Osteoblast (primary cell): ENCODE measurements around the gene TOLLIP. TPM values are rescaled to one million over a fixed set of nuclear protein-coding genes. Genes with fewer than 3 reads are reported as not detected.

Experiments used
- DNase-seq: peaks from one replicate; pipeline ENCODE4 v3.0.0; 2011; ENCODE audit warnings: low spot score, mixed read lengths; ENCODE audit not compliant: insufficient read length; ENCODE audit errors: missing footprints
- H2AFZ ChIP-seq: 2 replicates; pipeline ENCODE4 v1.6.0; 2011; ENCODE audit warnings: mild to moderate bottlenecking, low read length
- H3K27ac ChIP-seq: 2 replicates; pipeline ENCODE4 v1.5.1; 2011; ENCODE audit warnings: mild to moderate bottlenecking, low read depth, low read length, moderate library complexity
- H3K27me3 ChIP-seq: 2 replicates; pipeline ENCODE4 v1.6.0; 2012; ENCODE audit warnings: mild to moderate bottlenecking, control low read depth, inconsistent platforms, low read length, moderate library complexity; ENCODE audit not compliant: insufficient read depth
- H3K36me3 ChIP-seq: 2 replicates; pipeline ENCODE4 v1.5.1; 2011; ENCODE audit warnings: mild to moderate bottlenecking, low read length, control low read depth, moderate library complexity; ENCODE audit not compliant: insufficient read depth
- H3K4me1 ChIP-seq: 2 replicates; pipeline ENCODE4 v1.5.1; 2011; ENCODE audit warnings: mild to moderate bottlenecking, low read length, control low read depth, moderate library complexity; ENCODE audit not compliant: insufficient read depth
- H3K4me2 ChIP-seq: 2 replicates; pipeline ENCODE4 v1.6.0; 2011; ENCODE audit warnings: mild to moderate bottlenecking, low read length; ENCODE audit not compliant: insufficient read depth
- H3K4me3 ChIP-seq: fragments of 200-600 bp; sonication (generic); 3 replicates; pipeline ENCODE4 v1.5.1; 2012; ENCODE audit warnings: mild to moderate bottlenecking, low read length, inconsistent platforms; ENCODE audit not compliant: insufficient read depth
- H3K79me2 ChIP-seq: 2 replicates; pipeline ENCODE4 v1.6.0; 2012; ENCODE audit warnings: mild to moderate bottlenecking, low read length, control low read depth, inconsistent platforms; ENCODE audit not compliant: insufficient read depth
- H3K9me3 ChIP-seq: 2 replicates; pipeline ENCODE4 v1.5.1; 2011; ENCODE audit warnings: low read depth, low read length, control low read depth
- H4K20me1 ChIP-seq: 2 replicates; pipeline ENCODE4 v1.6.0; 2012; ENCODE audit warnings: mild to moderate bottlenecking, low read length, control low read depth; ENCODE audit not compliant: insufficient read depth
- total RNA-seq: library from RNA; depleted of rRNA; stranded (reverse); fragments of >200 nt; gene quantifications from 2 replicates; pipeline ENCODE4 v1.2.3, GENCODE V29; 2012
- TF ChIP-seq, protein P1 (sequence below): IDR thresholded peaks from 2 replicates; pipeline ENCODE4 v1.5.1; 2011; ENCODE audit warnings: mild to moderate bottlenecking, low read depth, low read length, moderate library complexity; ENCODE audit errors: extremely low read depth

Gene TOLLIP
- total RNA-seq, 1 donor: 30.8 TPM

DNA sequence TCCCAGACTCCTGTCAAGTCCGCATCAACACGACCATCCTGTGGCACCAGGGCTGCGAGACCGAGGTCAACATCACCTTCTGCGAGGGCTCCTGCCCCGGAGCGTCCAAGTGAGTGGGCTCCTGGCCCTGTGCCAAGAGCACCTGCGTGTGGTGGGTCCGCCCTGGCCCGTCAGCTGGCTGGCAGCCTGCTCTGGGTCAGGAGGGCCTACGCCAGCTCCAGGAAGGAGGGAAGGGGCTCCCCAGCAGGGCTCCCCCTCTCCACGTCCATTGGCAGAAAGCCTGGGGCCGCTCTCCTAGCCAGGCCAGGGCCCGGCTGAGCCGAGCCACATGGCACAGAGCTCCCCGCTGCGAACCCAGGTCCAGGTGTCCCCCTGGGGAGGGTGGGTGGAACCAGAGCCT lies 48.8 kb downstream of the TOLLIP start:
- Histone ChIP-seq H3K4me2 (no peak overlapping the region), H3K79me2 (no peaks in the 10 kb centered on the region), H3K27me3 (no peaks in the 10 kb centered on the region), H3K27ac (no peak overlapping the region), H3K9me3 (no peaks in the 10 kb centered on the region), H3K4me1 (peaks cover 5% of the 10 kb centered on the region), H2AFZ (no peak overlapping the region), H3K4me3 (no peak overlapping the region), H3K36me3 (no peaks in the 10 kb centered on the region), H4K20me1 (no peaks in the 10 kb centered on the region)
- TF ChIP-seq, protein P1, sequence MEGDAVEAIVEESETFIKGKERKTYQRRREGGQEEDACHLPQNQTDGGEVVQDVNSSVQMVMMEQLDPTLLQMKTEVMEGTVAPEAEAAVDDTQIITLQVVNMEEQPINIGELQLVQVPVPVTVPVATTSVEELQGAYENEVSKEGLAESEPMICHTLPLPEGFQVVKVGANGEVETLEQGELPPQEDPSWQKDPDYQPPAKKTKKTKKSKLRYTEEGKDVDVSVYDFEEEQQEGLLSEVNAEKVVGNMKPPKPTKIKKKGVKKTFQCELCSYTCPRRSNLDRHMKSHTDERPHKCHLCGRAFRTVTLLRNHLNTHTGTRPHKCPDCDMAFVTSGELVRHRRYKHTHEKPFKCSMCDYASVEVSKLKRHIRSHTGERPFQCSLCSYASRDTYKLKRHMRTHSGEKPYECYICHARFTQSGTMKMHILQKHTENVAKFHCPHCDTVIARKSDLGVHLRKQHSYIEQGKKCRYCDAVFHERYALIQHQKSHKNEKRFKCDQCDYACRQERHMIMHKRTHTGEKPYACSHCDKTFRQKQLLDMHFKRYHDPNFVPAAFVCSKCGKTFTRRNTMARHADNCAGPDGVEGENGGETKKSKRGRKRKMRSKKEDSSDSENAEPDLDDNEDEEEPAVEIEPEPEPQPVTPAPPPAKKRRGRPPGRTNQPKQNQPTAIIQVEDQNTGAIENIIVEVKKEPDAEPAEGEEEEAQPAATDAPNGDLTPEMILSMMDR: no peak
- no peak for DNase-seq

DNA sequence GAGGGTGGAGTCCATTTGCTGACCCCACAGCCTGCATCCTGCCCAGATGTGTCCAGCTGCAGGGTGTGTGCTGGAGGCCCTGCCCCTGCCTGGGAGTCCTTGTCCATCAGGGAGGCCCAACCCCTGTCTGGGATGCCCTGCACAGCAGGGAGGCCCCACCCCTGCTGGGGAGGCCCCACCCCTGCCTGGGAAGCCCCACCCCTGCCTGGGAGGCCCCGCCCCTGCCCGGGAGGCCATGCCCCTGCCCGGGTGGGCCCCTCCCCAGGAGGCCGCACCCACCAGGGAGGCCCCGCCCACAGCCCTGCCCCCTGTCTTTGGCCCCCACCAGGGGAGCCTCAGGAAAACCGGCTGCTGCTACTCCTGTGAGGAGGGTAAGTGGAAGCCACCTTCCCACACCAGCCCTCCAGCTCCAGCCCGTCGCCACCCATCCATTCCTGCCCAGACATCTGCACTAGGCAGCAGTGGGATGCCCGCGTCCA lies 49.4 kb downstream of the TOLLIP start:
- Histone ChIP-seq H3K36me3 (no peaks in the 10 kb centered on the region), H2AFZ (no peak overlapping the region), H3K79me2 (no peaks in the 10 kb centered on the region), H4K20me1 (no peaks in the 10 kb centered on the region), H3K4me1 (peaks cover 5% of the 10 kb centered on the region), H3K4me2 (no peak overlapping the region), H3K9me3 (no peaks in the 10 kb centered on the region), H3K27ac (no peak overlapping the region), H3K27me3 (no peaks in the 10 kb centered on the region), H3K4me3 (no peak overlapping the region)
- peak; percentile 96 for DNase-seq
- TF ChIP-seq, protein P1: no peak

DNA sequence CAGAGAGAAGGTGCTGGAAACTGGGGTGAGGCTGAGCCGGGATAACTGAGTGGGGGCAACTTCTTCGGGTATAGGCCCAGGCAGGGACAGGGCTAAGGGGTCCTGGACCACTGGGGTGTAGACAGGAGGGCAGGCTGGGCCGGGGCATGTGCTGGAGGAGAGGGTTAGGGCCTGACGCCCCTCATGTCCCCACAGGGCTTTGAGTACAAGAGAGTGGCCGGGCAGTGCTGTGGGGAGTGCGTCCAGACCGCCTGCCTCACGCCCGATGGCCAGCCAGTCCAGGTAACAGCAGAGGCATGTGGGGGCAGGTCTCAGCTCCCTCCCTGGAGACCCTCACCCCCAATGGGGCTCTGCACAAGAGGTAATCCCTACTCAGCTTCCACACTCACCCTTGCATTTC lies 49.9 kb downstream of the TOLLIP start:
- no peak overlapping the region for H3K4me3 ChIP-seq
- TF ChIP-seq, protein P1: no peak
- no peaks in the 10 kb centered on the region for H3K79me2 ChIP-seq
- no peaks in the 10 kb centered on the region for H4K20me1 ChIP-seq
- no peaks in the 10 kb centered on the region for H3K9me3 ChIP-seq
- no peak overlapping the region for H2AFZ ChIP-seq
- no peaks in the 10 kb centered on the region for H3K27me3 ChIP-seq
- DNase-seq: no peak
- H3K4me1 ChIP-seq: peaks cover 5% of the 10 kb centered on the region
- H3K27ac ChIP-seq: no peak overlapping the region
- no peak overlapping the region for H3K4me2 ChIP-seq
- no peaks in the 10 kb centered on the region for H3K36me3 ChIP-seq

DNA sequence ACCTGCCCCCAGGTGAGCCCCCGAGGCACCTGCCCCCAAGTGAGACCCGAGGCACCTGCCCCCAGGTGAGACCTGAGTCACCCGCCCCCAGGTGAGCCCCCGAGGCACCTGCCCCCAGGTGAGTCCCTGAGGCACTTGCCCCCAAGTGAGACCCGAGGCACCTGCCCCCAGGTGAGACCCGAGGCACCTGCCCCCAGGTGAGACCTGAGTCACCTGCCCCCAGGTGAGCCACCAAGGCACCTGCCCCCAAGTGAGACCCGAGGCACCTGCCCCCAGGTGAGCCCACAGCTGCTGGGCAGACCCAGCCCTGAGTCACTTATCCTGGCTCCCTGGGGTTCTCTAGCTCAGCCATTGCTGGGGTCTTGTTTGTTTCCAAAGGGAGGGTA lies 50.4 kb downstream of the TOLLIP start:
- no peak overlapping the region for H2AFZ ChIP-seq
- no peaks in the 10 kb centered on the region for H3K9me3 ChIP-seq
- no peak overlapping the region for H3K27ac ChIP-seq
- no peak overlapping the region for H3K4me3 ChIP-seq
- no peak overlapping the region for H3K4me2 ChIP-seq
- H3K79me2 ChIP-seq: no peaks in the 10 kb centered on the region
- peaks cover 5% of the 10 kb centered on the region for H3K4me1 ChIP-seq
- no peak for DNase-seq
- H3K36me3 ChIP-seq: no peaks in the 10 kb centered on the region
- TF ChIP-seq, protein P1: no peak
- no peaks in the 10 kb centered on the region for H4K20me1 ChIP-seq
- H3K27me3 ChIP-seq: no peaks in the 10 kb centered on the region
